Activated CD8-positive, alpha-beta T cell treated with anti-CD3 and anti-CD28 coated beads for 36 hours (primary cell): ENCODE results near the gene DKK3. TPM values are rescaled to one million over a fixed set of nuclear protein-coding genes. Genes with fewer than 3 reads are reported as not detected.

Source experiments
- ATAC-seq: fragments of 200-7000 bp; cut with Tn5 transposase; one replicate; pipeline ENCODE4 v1.10.0; 2021; ENCODE audit warnings: mild to moderate bottlenecking, moderate library complexity
- CTCF ChIA-PET: fragments of 350-600 bp; sonication (Branson Sonifier 250); formaldehyde crosslinking; loops from one replicate; lab custom pipeline; 2021; ENCODE audit warnings: antibody characterized with exemption; lab: Charles Lee
- POLR2A ChIA-PET: fragments of 350-600 bp; sonication (Branson Sonifier 250); formaldehyde crosslinking; loops from one replicate; lab custom pipeline; 2021; ENCODE audit warnings: antibody characterized with exemption; lab: Charles Lee
- DNase-seq: peaks from one replicate; pipeline ENCODE4 v3.0.0-alpha.2; 2020
- H3K27ac Mint-ChIP-seq: one replicate; pipeline ENCODE4 v1.8.0; 2021; ENCODE audit warnings: mild to moderate bottlenecking, mixed read lengths
- H3K27me3 Mint-ChIP-seq: one replicate; pipeline ENCODE4 v1.8.0; 2021; ENCODE audit warnings: mixed read lengths
- H3K36me3 Mint-ChIP-seq: one replicate; pipeline ENCODE4 v1.8.0; 2021; ENCODE audit warnings: low read depth, mixed read lengths
- H3K4me1 Mint-ChIP-seq: one replicate; pipeline ENCODE4 v1.8.0; 2021; ENCODE audit warnings: low read depth, mixed read lengths
- H3K4me3 Mint-ChIP-seq: one replicate; pipeline ENCODE4 v1.8.0; 2021; ENCODE audit warnings: mild to moderate bottlenecking, moderate library complexity, mixed read lengths
- H3K9me3 Mint-ChIP-seq: one replicate; pipeline ENCODE4 v1.8.0; 2021; ENCODE audit warnings: mixed read lengths
- intact Hi-C: fragments of 100-400 bp; cut with micrococcal nuclease; formaldehyde crosslinking; loops from one replicate; pipeline ENCODE4 v1.10.0; 2022
- total RNA-seq, 2 experiments: library from RNA; stranded (reverse); gene quantifications; one replicate each; pipeline ENCODE4 v1.2.3, GENCODE V29; 2021
- TF ChIP-seq, protein P1 (sequence below): fragments of 200-600 bp; IDR thresholded peaks from one replicate; pipeline ENCODE4 v1.8.0; 2022; ENCODE audit warnings: antibody characterized with exemption, mild to moderate bottlenecking

The DKK3 gene
- total RNA-seq, 2 experiments from 2014 or later, result not detected

DNA sequence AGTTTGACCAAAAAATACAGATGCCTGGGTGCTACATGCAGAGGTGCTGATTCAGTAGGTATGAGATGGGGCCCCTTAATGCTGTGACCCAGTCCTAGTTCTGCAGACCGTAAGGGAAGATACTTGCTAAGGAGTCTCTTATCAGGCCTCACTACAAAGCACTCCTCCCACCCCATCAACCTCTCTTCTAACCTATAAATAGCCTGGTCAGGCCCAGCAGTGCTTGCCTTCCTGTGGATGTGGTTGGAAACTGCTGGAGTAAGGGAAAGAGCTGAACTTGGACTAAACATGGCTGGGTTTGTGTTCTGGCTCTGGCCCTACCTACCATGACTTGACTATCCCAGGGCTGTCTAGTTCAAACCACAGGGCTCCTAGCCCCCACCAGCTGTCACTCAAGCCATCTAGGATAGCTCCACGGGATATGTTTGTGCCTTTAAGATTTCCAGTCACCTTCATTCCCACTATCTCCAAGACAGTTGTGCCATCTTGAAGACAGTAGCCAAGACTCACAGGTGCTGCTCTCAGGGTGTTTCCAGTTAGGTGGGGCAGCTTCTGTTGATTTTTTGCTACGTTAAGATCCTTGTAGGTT is 9.5 kb upstream of the DKK3 start:
- Mint-ChIP-seq H3K36me3 (no peaks in the 10 kb centered on the region), H3K9me3 (no peaks in the 10 kb centered on the region), H3K27me3 (peaks cover 32% of the 10 kb centered on the region), H3K27ac (no peak overlapping the region), H3K4me3 (no peak overlapping the region), H3K4me1 (no peaks in the 10 kb centered on the region)
- no peak for ATAC-seq
- TF ChIP-seq, protein P1, sequence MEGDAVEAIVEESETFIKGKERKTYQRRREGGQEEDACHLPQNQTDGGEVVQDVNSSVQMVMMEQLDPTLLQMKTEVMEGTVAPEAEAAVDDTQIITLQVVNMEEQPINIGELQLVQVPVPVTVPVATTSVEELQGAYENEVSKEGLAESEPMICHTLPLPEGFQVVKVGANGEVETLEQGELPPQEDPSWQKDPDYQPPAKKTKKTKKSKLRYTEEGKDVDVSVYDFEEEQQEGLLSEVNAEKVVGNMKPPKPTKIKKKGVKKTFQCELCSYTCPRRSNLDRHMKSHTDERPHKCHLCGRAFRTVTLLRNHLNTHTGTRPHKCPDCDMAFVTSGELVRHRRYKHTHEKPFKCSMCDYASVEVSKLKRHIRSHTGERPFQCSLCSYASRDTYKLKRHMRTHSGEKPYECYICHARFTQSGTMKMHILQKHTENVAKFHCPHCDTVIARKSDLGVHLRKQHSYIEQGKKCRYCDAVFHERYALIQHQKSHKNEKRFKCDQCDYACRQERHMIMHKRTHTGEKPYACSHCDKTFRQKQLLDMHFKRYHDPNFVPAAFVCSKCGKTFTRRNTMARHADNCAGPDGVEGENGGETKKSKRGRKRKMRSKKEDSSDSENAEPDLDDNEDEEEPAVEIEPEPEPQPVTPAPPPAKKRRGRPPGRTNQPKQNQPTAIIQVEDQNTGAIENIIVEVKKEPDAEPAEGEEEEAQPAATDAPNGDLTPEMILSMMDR, result no peak
- intact Hi-C loops, result no loop called here
- POLR2A ChIA-PET, result no interaction called here
- no peak for DNase-seq
- CTCF ChIA-PET, result interaction anchor here (1.2 kb wide), 1 partner anchor 51 kb away, joined by 3 read pairs; no protein-coding TSS in a partner anchor

DNA sequence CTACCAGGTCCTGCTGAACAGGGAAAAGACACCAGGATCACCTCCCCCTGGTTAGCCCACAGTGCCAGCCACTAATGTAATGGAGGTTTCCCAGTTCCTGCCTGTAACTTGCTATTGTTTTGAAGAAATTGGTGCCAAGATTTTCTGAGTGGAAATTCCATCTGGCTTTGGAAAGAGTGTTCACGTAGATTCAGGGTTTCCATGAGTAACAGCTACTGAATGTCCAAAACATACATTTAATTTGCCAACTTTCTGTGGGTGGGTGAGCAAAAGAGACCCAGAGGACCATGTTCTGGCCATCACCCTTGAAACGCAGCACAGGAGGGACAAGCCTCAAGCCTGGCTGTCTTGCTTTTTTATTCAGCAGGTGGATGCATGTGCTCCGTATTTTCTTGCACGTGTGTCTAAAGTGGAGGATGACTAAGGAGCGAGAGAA is 8.8 kb upstream of the DKK3 start:
- ATAC-seq, result no peak
- intact Hi-C loops, result no loop called here
- Mint-ChIP-seq H3K9me3 (no peaks in the 10 kb centered on the region), H3K4me1 (no peaks in the 10 kb centered on the region), H3K27me3 (peaks cover 32% of the 10 kb centered on the region), H3K36me3 (no peaks in the 10 kb centered on the region), H3K4me3 (no peak overlapping the region), H3K27ac (no peak overlapping the region)
- POLR2A ChIA-PET, result interaction anchor here (1.0 kb wide), 1 partner anchor 12 kb away, joined by 4 read pairs; no protein-coding TSS in a partner anchor
- no peak for DNase-seq
- TF ChIP-seq, protein P1, result no peak
- CTCF ChIA-PET, result no interaction called here

DNA sequence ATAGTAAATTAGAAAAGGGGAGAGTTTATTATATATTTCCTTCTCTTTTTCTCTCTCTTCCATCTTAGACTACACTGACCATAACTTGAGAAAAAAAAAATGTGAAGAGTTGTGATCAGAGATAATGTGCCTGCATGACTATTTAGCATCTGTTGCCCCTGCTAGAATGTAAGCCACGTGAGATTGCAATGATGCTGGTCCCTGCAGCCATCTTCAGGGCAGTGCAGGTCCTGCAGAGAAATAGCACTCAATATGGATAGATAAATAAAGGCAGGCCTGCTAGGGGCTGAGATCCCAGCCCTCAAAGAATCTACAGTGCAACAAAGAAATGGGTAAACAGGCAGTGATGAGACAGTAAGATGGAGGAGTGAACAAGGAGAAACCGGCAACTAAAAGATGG is 7.8 kb upstream of the DKK3 start:
- ChIA-PET POLR2A (interaction anchor here (1.0 kb wide), 1 partner anchor 11 kb away, joined by 4 read pairs; no protein-coding TSS in a partner anchor), CTCF (no interaction called here)
- Mint-ChIP-seq H3K36me3 (no peaks in the 10 kb centered on the region), H3K4me1 (no peaks in the 10 kb centered on the region), H3K9me3 (no peaks in the 10 kb centered on the region), H3K27ac (no peak overlapping the region), H3K27me3 (peaks cover 37% of the 10 kb centered on the region), H3K4me3 (no peak overlapping the region)
- TF ChIP-seq, protein P1, result no peak
- intact Hi-C loops, result no loop called here
- ATAC-seq (no peak), DNase-seq (no peak)

DNA sequence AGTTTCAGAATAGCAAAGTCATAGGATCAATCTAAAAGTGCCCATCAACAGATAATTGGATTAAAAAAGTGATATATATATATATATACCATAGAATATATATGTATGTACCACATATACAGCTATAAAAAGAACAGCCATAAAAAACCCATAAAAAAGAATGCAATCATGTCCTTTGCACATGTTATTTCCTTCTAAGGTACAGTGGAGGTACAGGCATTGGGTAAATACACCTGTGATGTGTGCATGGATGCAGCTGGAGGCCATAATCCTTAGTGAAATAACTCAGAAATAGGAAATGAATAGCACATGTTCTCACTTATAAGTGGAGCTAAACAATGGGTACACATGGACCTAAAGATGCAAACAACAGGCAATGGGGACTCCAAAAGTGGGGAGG is 7.1 kb upstream of the DKK3 start:
- peaks cover 40% of the 10 kb centered on the region for H3K27me3 Mint-ChIP-seq
- DNase-seq (no peak), ATAC-seq (no peak)
- no peaks in the 10 kb centered on the region for H3K9me3 Mint-ChIP-seq
- no peak overlapping the region for H3K27ac Mint-ChIP-seq
- H3K4me3 Mint-ChIP-seq, result no peak overlapping the region
- H3K4me1 Mint-ChIP-seq, result no peaks in the 10 kb centered on the region
- TF ChIP-seq, protein P1, result no peak
- POLR2A ChIA-PET, result no interaction called here
- no peaks in the 10 kb centered on the region for H3K36me3 Mint-ChIP-seq
- intact Hi-C loops, result no loop called here
- CTCF ChIA-PET, result no interaction called here

DNA sequence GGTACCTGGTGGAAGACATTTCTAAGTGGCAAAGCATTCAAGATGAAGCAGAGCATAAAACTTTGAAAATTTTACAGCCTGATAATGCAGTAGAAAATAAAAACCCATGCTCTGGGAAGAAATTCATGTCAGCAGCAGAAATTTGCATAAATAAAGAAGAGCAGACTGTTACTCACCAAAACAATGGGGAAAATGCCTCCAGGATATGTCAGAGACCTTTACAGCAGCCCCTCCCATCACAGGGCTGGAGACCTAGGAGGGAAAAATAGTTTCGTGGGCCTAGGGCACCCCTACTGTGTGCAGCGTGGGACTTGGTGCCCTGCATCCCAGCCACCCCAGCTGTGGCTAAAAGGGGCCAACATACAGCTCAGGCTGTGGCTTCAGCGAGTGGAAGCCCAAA is 5.4 kb upstream of the DKK3 start:
- ATAC-seq (no peak), DNase-seq (no peak)
- ChIA-PET CTCF (no interaction called here), POLR2A (no interaction called here)
- TF ChIP-seq, protein P1, result no peak
- H3K27ac Mint-ChIP-seq, result no peak overlapping the region
- H3K36me3 Mint-ChIP-seq, result no peaks in the 10 kb centered on the region
- intact Hi-C loops, result no loop called here
- H3K4me1 Mint-ChIP-seq, result peaks cover 5% of the 10 kb centered on the region
- H3K4me3 Mint-ChIP-seq, result no peak overlapping the region
- no peaks in the 10 kb centered on the region for H3K9me3 Mint-ChIP-seq
- peaks cover 44% of the 10 kb centered on the region for H3K27me3 Mint-ChIP-seq
